ENCODE results near the gene ZNF561.

DNA sequence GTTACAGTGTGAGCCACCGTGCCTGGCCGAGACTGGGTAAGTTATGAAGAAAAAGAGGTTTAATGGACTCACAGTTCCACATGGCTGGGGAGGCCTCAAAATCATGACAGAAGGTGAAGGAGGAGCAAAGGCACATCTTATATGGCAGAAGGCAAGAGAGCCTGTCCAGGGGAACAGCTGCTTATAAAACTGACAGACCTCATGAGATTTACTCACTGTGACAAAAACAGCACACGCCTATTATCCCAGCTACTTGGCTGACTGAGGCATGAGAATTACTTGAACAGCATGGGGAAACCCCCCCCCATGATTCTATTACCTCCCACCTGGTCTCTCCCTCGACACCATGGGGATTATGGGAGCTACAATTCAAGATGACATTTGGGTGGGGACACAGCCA is 23.4 kb upstream of the ZNF561 start:
- TF ChIP-seq POLR2A (IDR thresholded peaks at IDR 0.05; ENCODE audit: extremely low read depth, insufficient read length) (no peak), MYC (IDR thresholded peaks at IDR 0.05; ENCODE audit: low read depth, low read length) (no peak)
- TF ChIP-seq, protein P1, sequence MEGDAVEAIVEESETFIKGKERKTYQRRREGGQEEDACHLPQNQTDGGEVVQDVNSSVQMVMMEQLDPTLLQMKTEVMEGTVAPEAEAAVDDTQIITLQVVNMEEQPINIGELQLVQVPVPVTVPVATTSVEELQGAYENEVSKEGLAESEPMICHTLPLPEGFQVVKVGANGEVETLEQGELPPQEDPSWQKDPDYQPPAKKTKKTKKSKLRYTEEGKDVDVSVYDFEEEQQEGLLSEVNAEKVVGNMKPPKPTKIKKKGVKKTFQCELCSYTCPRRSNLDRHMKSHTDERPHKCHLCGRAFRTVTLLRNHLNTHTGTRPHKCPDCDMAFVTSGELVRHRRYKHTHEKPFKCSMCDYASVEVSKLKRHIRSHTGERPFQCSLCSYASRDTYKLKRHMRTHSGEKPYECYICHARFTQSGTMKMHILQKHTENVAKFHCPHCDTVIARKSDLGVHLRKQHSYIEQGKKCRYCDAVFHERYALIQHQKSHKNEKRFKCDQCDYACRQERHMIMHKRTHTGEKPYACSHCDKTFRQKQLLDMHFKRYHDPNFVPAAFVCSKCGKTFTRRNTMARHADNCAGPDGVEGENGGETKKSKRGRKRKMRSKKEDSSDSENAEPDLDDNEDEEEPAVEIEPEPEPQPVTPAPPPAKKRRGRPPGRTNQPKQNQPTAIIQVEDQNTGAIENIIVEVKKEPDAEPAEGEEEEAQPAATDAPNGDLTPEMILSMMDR (IDR thresholded peaks at IDR 0.05; ENCODE audit: low read depth, low read length): no peak
- TF ChIP-seq, protein P2, sequence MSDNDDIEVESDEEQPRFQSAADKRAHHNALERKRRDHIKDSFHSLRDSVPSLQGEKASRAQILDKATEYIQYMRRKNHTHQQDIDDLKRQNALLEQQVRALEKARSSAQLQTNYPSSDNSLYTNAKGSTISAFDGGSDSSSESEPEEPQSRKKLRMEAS (IDR thresholded peaks at IDR 0.05; ENCODE audit: low read depth, low read length): no peak

All from NB4 (cell line).